Measurements from ENCODE around the gene MEG3.

MEG3 gene

GRCh38 chr14:100874411-100875091, 48.6 kb downstream of the MEG3 start:
- H3F3A ChIP-seq (ENCODE audit: control insufficient read depth, insufficient read depth): no peaks in the 10 kb centered on the region
- H3K9me2 ChIP-seq (replicated peaks; ENCODE audit: control insufficient read depth, low read length): no peaks in the 10 kb centered on the region
- no peaks in the 10 kb centered on the region for H3K9me3 ChIP-seq (ENCODE audit: control insufficient read depth, insufficient read depth, low read length)
- no peaks in the 10 kb centered on the region for H3K4me1 ChIP-seq (ENCODE audit: control insufficient read depth, low read length)
- TF ChIP-seq CTCF (IDR thresholded peaks at IDR 0.05; ENCODE audit: low read depth, low read length, poor library complexity, severe bottlenecking): no peak
- TF ChIP-seq EZH2phosphoT487 (IDR thresholded peaks at IDR 0.05; ENCODE audit: borderline replicate concordance, low read length): no peak
- H3K79me2 ChIP-seq (ENCODE audit: control insufficient read depth, low read length): no peaks in the 10 kb centered on the region
- H3K36me3 ChIP-seq (ENCODE audit: control insufficient read depth, low read length): no peaks in the 10 kb centered on the region
- H3K4me3 ChIP-seq (ENCODE audit: low read length): no peak overlapping the region
- H3K4me2 ChIP-seq (ENCODE audit: low read length): no peak overlapping the region
- H3K27ac ChIP-seq (ENCODE audit: low read depth, low read length): no peak overlapping the region
- no peaks in the 10 kb centered on the region for H3K27me3 ChIP-seq (ENCODE audit: control insufficient read depth, low read length)
- H4K20me1 ChIP-seq (ENCODE audit: control insufficient read depth, insufficient read depth, low read depth, low read length): no peaks in the 10 kb centered on the region

- Histone ChIP-seq H3K4me2 (ENCODE audit: low read length) (no peak overlapping the region), H3K27me3 (ENCODE audit: control insufficient read depth, low read length) (no peaks in the 10 kb centered on the region), H3K4me1 (ENCODE audit: control insufficient read depth, low read length) (no peaks in the 10 kb centered on the region), H3K9me2 (replicated peaks; ENCODE audit: control insufficient read depth, low read length) (no peaks in the 10 kb centered on the region), H3K4me3 (ENCODE audit: low read length) (no peak overlapping the region), H3K79me2 (ENCODE audit: control insufficient read depth, low read length) (no peaks in the 10 kb centered on the region), H3K9me3 (ENCODE audit: control insufficient read depth, insufficient read depth, low read length) (no peaks in the 10 kb centered on the region), H3K36me3 (ENCODE audit: control insufficient read depth, low read length) (no peaks in the 10 kb centered on the region), H4K20me1 (ENCODE audit: control insufficient read depth, insufficient read depth, low read depth, low read length) (no peaks in the 10 kb centered on the region), H3F3A (ENCODE audit: control insufficient read depth, insufficient read depth) (no peaks in the 10 kb centered on the region), H3K27ac (ENCODE audit: low read depth, low read length) (no peak overlapping the region)
- TF ChIP-seq EZH2phosphoT487 (IDR thresholded peaks at IDR 0.05; ENCODE audit: borderline replicate concordance, low read length): no peak
- TF ChIP-seq CTCF (IDR thresholded peaks at IDR 0.05; ENCODE audit: low read depth, low read length, poor library complexity, severe bottlenecking): no peak
These were observed 49.2 kb downstream of the MEG3 start for GRCh38 chr14:100875126-100875525.

GRCh38 chr14:100875861-100876590, 50.1 kb downstream of the MEG3 start:
- H3K79me2 ChIP-seq (ENCODE audit: control insufficient read depth, low read length): no peaks in the 10 kb centered on the region
- no peaks in the 10 kb centered on the region for H3K4me1 ChIP-seq (ENCODE audit: control insufficient read depth, low read length)
- no peaks in the 10 kb centered on the region for H3K27me3 ChIP-seq (ENCODE audit: control insufficient read depth, low read length)
- no peaks in the 10 kb centered on the region for H3K9me2 ChIP-seq (replicated peaks; ENCODE audit: control insufficient read depth, low read length)
- no peak overlapping the region for H3K4me2 ChIP-seq (ENCODE audit: low read length)
- H3F3A ChIP-seq (ENCODE audit: control insufficient read depth, insufficient read depth): no peaks in the 10 kb centered on the region
- H3K27ac ChIP-seq (ENCODE audit: low read depth, low read length): no peak overlapping the region
- H3K9me3 ChIP-seq (ENCODE audit: control insufficient read depth, insufficient read depth, low read length): no peaks in the 10 kb centered on the region
- no peak overlapping the region for H3K4me3 ChIP-seq (ENCODE audit: low read length)
- no peaks in the 10 kb centered on the region for H3K36me3 ChIP-seq (ENCODE audit: control insufficient read depth, low read length)
- H4K20me1 ChIP-seq (ENCODE audit: control insufficient read depth, insufficient read depth, low read depth, low read length): no peaks in the 10 kb centered on the region
- TF ChIP-seq CTCF (IDR thresholded peaks at IDR 0.05; ENCODE audit: low read depth, low read length, poor library complexity, severe bottlenecking): no peak
- TF ChIP-seq EZH2phosphoT487 (IDR thresholded peaks at IDR 0.05; ENCODE audit: borderline replicate concordance, low read length): no peak

Measured in DOHH2 (cell line).